Measurements from ENCODE around the gene TYW1. TPM values are rescaled to one million over a fixed set of nuclear protein-coding genes. Genes with fewer than 3 reads are reported as not detected.
A peak's percentile ranks its signal among the peaks of the same experiment; 100 is the strongest.
"Not testable (repeated sequence)": the region's sequence is repeated elsewhere in the genome, so short reads cannot be mapped to it uniquely, and the experiment has no call there.

Gene TYW1
- total and polyA plus RNA-seq, 7 donors: 3.0 to 47.2 (median 14.3) TPM

GRCh38 chr7:66970310-66970709 lies 26.3 kb upstream of the TYW1 start:
- H3K9me3 ChIP-seq: no peaks in the 10 kb centered on the region
- H3K4me1 ChIP-seq: no peaks in the 10 kb centered on the region
- 32 to 69% methylated on average over 5 of the region's 5 CpGs for WGBS, 2 donors
- peak; percentile 34 for DNase-seq
- no peaks in the 10 kb centered on the region for H3K36me3 ChIP-seq
- intact Hi-C loops (cut with DNase I): no loop called here
- TF ChIP-seq POLR2AphosphoS5 (IDR thresholded peaks at IDR 0.05) (no peak), EP300 (IDR thresholded peaks at IDR 0.05) (no peak), POLR2A (IDR thresholded peaks at IDR 0.05) (no peak), CTCF (IDR thresholded peaks at IDR 0.05) (no peak)
- no peak overlapping the region for H3K4me3 ChIP-seq
- no peaks in the 10 kb centered on the region for H3K27me3 ChIP-seq
- H3K27ac ChIP-seq: no peak overlapping the region

- Histone ChIP-seq H3K4me1 (no peaks in the 10 kb centered on the region), H3K9me3 (peaks cover 0 to 6% (median 0%) of the 10 kb centered on the region in 4 donors), H3K36me3 (no peaks in the 10 kb centered on the region), H3K4me3 (no peak overlapping the region), H3K27ac (no peak overlapping the region), H3K27me3 (no peaks in the 10 kb centered on the region)
- peak; percentile 39 for DNase-seq
- WGBS, 2 donors: 89 to 92% methylated on average over 15 of the region's 15 CpGs
- intact Hi-C loops (cut with DNase I): no loop called here
- TF ChIP-seq POLR2AphosphoS5 (IDR thresholded peaks at IDR 0.05): no peak
- no peak for TF ChIP-seq POLR2A (IDR thresholded peaks at IDR 0.05)
- TF ChIP-seq CTCF (IDR thresholded peaks at IDR 0.05): no peak
- TF ChIP-seq EP300 (IDR thresholded peaks at IDR 0.05): no peak
Observed at GRCh38 chr7:66974986-66975590, 21.5 kb upstream of the TYW1 start.

- H3K36me3 ChIP-seq; intact Hi-C loops (cut with DNase I); DNase-seq; H3K4me3 ChIP-seq; H3K27me3 ChIP-seq; H3K4me1 ChIP-seq; H3K27ac ChIP-seq; H3K9me3 ChIP-seq: not testable (repeated sequence)
- 85 to 92% methylated on average over 5 of the region's 5 CpGs for WGBS, 2 donors
Observed at GRCh38 chr7:66978312-66978711, 18.3 kb upstream of the TYW1 start.

- H3K36me3 ChIP-seq; DNase-seq; H3K4me1 ChIP-seq; H3K9me3 ChIP-seq; H3K4me3 ChIP-seq; H3K27me3 ChIP-seq; H3K27ac ChIP-seq; intact Hi-C loops (cut with DNase I): not testable (repeated sequence)
- WGBS, 2 donors: 93 to 94% methylated on average over 2 of the region's 2 CpGs
Observed at GRCh38 chr7:66979013-66979412, 17.6 kb upstream of the TYW1 start.

GRCh38 chr7:66980336-66980735 lies 16.3 kb upstream of the TYW1 start:
- H3K9me3 ChIP-seq; H3K27me3 ChIP-seq; H3K4me1 ChIP-seq; H3K4me3 ChIP-seq; DNase-seq; H3K27ac ChIP-seq; intact Hi-C loops (cut with DNase I); H3K36me3 ChIP-seq: not testable (repeated sequence)
- 94 to 95% methylated on average over 1 of the region's 1 CpG for WGBS, 2 donors

- peaks cover 0 to 28% (median 26%) of the 10 kb centered on the region in 4 donors for H3K4me1 ChIP-seq
- DNase-seq; intact Hi-C loops (cut with DNase I); H3K27ac ChIP-seq; H3K9me3 ChIP-seq; H3K4me3 ChIP-seq; H3K27me3 ChIP-seq: not testable (repeated sequence)
- 94 to 100% methylated on average over 1 of the region's 3 CpGs for WGBS, 2 donors
- peaks cover 36 to 76% (median 47%) of the 10 kb centered on the region in 4 donors for H3K36me3 ChIP-seq
Observed at GRCh38 chr7:66989552-66989951, 7.1 kb upstream of the TYW1 start.

GRCh38 chr7:66994051-66994450 lies 2.6 kb upstream of the TYW1 start:
- intact Hi-C loops (cut with DNase I): loop anchor here (5.0 kb wide), 1 partner anchor 72 kb away; the partner anchor contains the start of gene TMEM248
- not testable (repeated sequence) for H3K9me3 ChIP-seq, DNase-seq, H3K27me3 ChIP-seq
- WGBS, 2 donors: 49 to 52% methylated on average over 5 of the region's 5 CpGs
- Histone ChIP-seq H3K27ac (peak overlapping the region; percentile 98 to 100 (median 100)), H3K36me3 (peaks cover 27 to 47% (median 34%) of the 10 kb centered on the region in 4 donors), H3K4me3 (peak overlapping the region; percentile 72 to 84 (median 80)), H3K4me1 (peaks cover 0 to 38% (median 36%) of the 10 kb centered on the region in 4 donors)
